WI38 (cell line): ENCODE measurements around the gene CCRL2.
"Not testable (repeated sequence)": the region's sequence is repeated elsewhere in the genome, so short reads cannot be mapped to it uniquely, and the experiment has no call there.

Experiments
- H3K4me3 ChIP-seq: 2 replicates; pipeline ENCODE4 v1.5.1; 2011; ENCODE audit warnings: low read depth, mild to moderate bottlenecking, control low read depth, low read length
- CTCF ChIP-seq: IDR thresholded peaks from 2 replicates; pipeline ENCODE4 v1.5.1; 2012; ENCODE audit warnings: low read depth, mild to moderate bottlenecking, control low read depth, low read length

The CCRL2 gene

GRCh38 chr3:46399098-46399497, 8.0 kb upstream of the CCRL2 start:
- no peak overlapping the region for H3K4me3 ChIP-seq
- no peak for TF ChIP-seq CTCF

GRCh38 chr3:46399557-46399956, 7.5 kb upstream of the CCRL2 start:
- TF ChIP-seq CTCF: no peak
- no peak overlapping the region for H3K4me3 ChIP-seq

GRCh38 chr3:46400000-46400734, 6.9 kb upstream of the CCRL2 start:
- TF ChIP-seq CTCF: no peak
- no peak overlapping the region for H3K4me3 ChIP-seq

- no peak overlapping the region for H3K4me3 ChIP-seq
- TF ChIP-seq CTCF: no peak
Observed at GRCh38 chr3:46400846-46401245, 6.2 kb upstream of the CCRL2 start.

GRCh38 chr3:46401579-46401978, 5.5 kb upstream of the CCRL2 start:
- TF ChIP-seq CTCF: no peak

GRCh38 chr3:46402902-46403301, 4.2 kb upstream of the CCRL2 start:
- H3K4me3 ChIP-seq: not testable (repeated sequence)

More at GRCh38 chr3:46401579-46401978, 5.5 kb upstream of the CCRL2 start:
- no peak overlapping the region for H3K4me3 ChIP-seq

- TF ChIP-seq CTCF: no peak
- H3K4me3 ChIP-seq: no peak overlapping the region
Observed at GRCh38 chr3:46405301-46406019, 1.6 kb upstream of the CCRL2 start.

GRCh38 chr3:46406443-46406787, 644 bp upstream of the CCRL2 start:
- no peak for TF ChIP-seq CTCF
- no peak overlapping the region for H3K4me3 ChIP-seq
